Neural cell (in vitro differentiated cells): ENCODE measurements around the gene CPA2. TPM values are rescaled to one million over a fixed set of nuclear protein-coding genes. Genes with fewer than 3 reads are reported as not detected.

Experiments
- H2AFZ ChIP-seq: fragments of 200-600, 300-800 bp; sonication (generic), shearing (Covaris generic); 2 replicates; pipeline ENCODE4 v1.6.0; 2014; ENCODE audit warnings: low read depth, mild to moderate bottlenecking, antibody characterized with exemption, low read length, moderate library complexity
- H3F3A ChIP-seq: fragments of 200-600 bp; shearing (Covaris generic); 2 replicates; pipeline ENCODE4 v1.6.1; 2016; ENCODE audit warnings: mild to moderate bottlenecking, moderate library complexity, mixed read lengths, antibody characterized with exemption, low read length; ENCODE audit not compliant: insufficient read depth, poor library complexity, severe bottlenecking
- H3K27ac ChIP-seq: fragments of 200-600, 300-800 bp; sonication (generic), shearing (Covaris generic); 2 replicates; pipeline ENCODE4 v1.5.1; 2014; ENCODE audit warnings: mild to moderate bottlenecking, low read length, moderate library complexity
- H3K27me3 ChIP-seq: fragments of 300-800, 200-600 bp; sonication (generic), shearing (Covaris generic); 2 replicates; pipeline ENCODE4 v1.6.0; 2014; ENCODE audit warnings: mild to moderate bottlenecking, low read depth, low read length, moderate library complexity; ENCODE audit not compliant: insufficient read depth
- H3K36me3 ChIP-seq: fragments of 300-800, 200-600 bp; sonication (generic), shearing (Covaris generic); 2 replicates; pipeline ENCODE4 v1.5.1; 2014; ENCODE audit warnings: mild to moderate bottlenecking, antibody characterized with exemption, low read length, moderate library complexity; ENCODE audit not compliant: insufficient read depth
- H3K4me2 ChIP-seq: fragments of 300-800, 200-600 bp; sonication (generic), shearing (Covaris generic); 2 replicates; pipeline ENCODE4 v1.6.0; 2014; ENCODE audit warnings: mild to moderate bottlenecking, low read length
- H3K4me3 ChIP-seq: fragments of 300-800, 200-600 bp; sonication (generic), shearing (Covaris generic); 2 replicates; pipeline ENCODE4 v1.5.1; 2014; ENCODE audit warnings: mild to moderate bottlenecking, low read length, moderate library complexity
- H3K79me2 ChIP-seq: fragments of 200-600 bp; shearing (Covaris generic); replicated peaks from 2 replicates; pipeline ENCODE4 v1.6.0; 2014; ENCODE audit warnings: mild to moderate bottlenecking, low read length, moderate library complexity; ENCODE audit not compliant: insufficient read depth
- H3K9ac ChIP-seq: fragments of 300-800, 200-600 bp; sonication (generic), shearing (Covaris generic); 2 replicates; pipeline ENCODE4 v1.6.1; 2016; ENCODE audit warnings: mild to moderate bottlenecking, low read length, mixed read lengths
- H3K9me2 ChIP-seq: fragments of 200-600 bp; shearing (Covaris generic); 2 replicates; pipeline ENCODE4 v1.6.1; 2016; ENCODE audit warnings: mild to moderate bottlenecking, low read length, mixed read lengths; ENCODE audit not compliant: insufficient read depth
- H3K9me3 ChIP-seq: fragments of 200-600, 300-800 bp; sonication (generic), shearing (Covaris generic); 2 replicates; pipeline ENCODE4 v1.6.1; 2016; ENCODE audit warnings: mild to moderate bottlenecking, mixed run types, low read length, moderate library complexity, mixed read lengths
- H4K20me1 ChIP-seq: fragments of 200-600 bp; shearing (Covaris generic); 2 replicates; pipeline ENCODE4 v1.6.1; 2016; ENCODE audit warnings: mild to moderate bottlenecking, mixed run types; ENCODE audit not compliant: insufficient read depth
- CTCF ChIP-seq: fragments of 450-650 bp; IDR thresholded peaks from 2 replicates; pipeline ENCODE4 v1.5.1; 2014; ENCODE audit warnings: antibody characterized with exemption, mild to moderate bottlenecking, moderate library complexity; ENCODE audit not compliant: poor library complexity, severe bottlenecking
- EP300 ChIP-seq: fragments of 450-650 bp; conservative IDR thresholded peaks from 2 replicates; pipeline ENCODE4 v1.6.1; 2014; ENCODE audit warnings: antibody characterized with exemption, mild to moderate bottlenecking, moderate library complexity; ENCODE audit not compliant: poor library complexity, severe bottlenecking
- EZH2 ChIP-seq: fragments of 200-600, 300-800 bp; shearing (Covaris generic), sonication (generic); IDR thresholded peaks from 2 replicates; pipeline ENCODE4 v1.6.1; 2014; ENCODE audit warnings: antibody characterized with exemption, low read length, borderline replicate concordance, mild to moderate bottlenecking; ENCODE audit not compliant: insufficient read depth, poor library complexity, severe bottlenecking
- MXI1 ChIP-seq: fragments of 450-650 bp; conservative IDR thresholded peaks from 2 replicates; pipeline ENCODE4 v1.6.1; 2014; ENCODE audit warnings: antibody characterized with exemption, mild to moderate bottlenecking; ENCODE audit not compliant: poor library complexity, severe bottlenecking
- POLR2AphosphoS5 ChIP-seq: IDR thresholded peaks from 2 replicates; pipeline ENCODE4 v1.6.1; 2012
- RAD21 ChIP-seq: fragments of 450-650 bp; conservative IDR thresholded peaks from 2 replicates; pipeline ENCODE4 v1.6.1; 2014; ENCODE audit warnings: antibody characterized with exemption, mild to moderate bottlenecking, moderate library complexity
- REST ChIP-seq: IDR thresholded peaks from 2 replicates; pipeline ENCODE4 v1.6.1; 2012; ENCODE audit warnings: borderline replicate concordance
- SMC3 ChIP-seq: fragments of 450-650 bp; conservative IDR thresholded peaks from 2 replicates; pipeline ENCODE4 v1.6.1; 2014; ENCODE audit warnings: antibody characterized with exemption, mild to moderate bottlenecking, moderate library complexity; ENCODE audit not compliant: poor library complexity
- TAF1 ChIP-seq: IDR thresholded peaks from 2 replicates; pipeline ENCODE4 v1.6.1; 2012; ENCODE audit warnings: low read depth
- polyA plus RNA-seq: library from polyadenylated mRNA; depleted of rRNA; stranded (reverse); fragments of >200 nt; gene quantifications from 2 replicates; pipeline ENCODE4 v1.2.3, GENCODE V29; 2014

The CPA2 gene
- polyA plus RNA-seq, 1 donor from 2014 or later: 0.41 TPM

GRCh38 chr7:130303127-130303526, 36.5 kb downstream of the CPA2 start:
- no peak overlapping the region for H3K4me3 ChIP-seq
- H3F3A ChIP-seq: peaks cover 3% of the 10 kb centered on the region
- H2AFZ ChIP-seq: no peak overlapping the region
- H3K36me3 ChIP-seq: no peaks in the 10 kb centered on the region
- H3K27ac ChIP-seq: no peak overlapping the region
- H3K27me3 ChIP-seq: no peaks in the 10 kb centered on the region
- no peak overlapping the region for H3K4me2 ChIP-seq
- H3K9ac ChIP-seq: no peak overlapping the region
- no peaks in the 10 kb centered on the region for H3K9me2 ChIP-seq
- TF ChIP-seq TAF1: no peak
- no peak for TF ChIP-seq SMC3
- TF ChIP-seq REST: no peak
- TF ChIP-seq RAD21: no peak
- TF ChIP-seq MXI1: no peak
- TF ChIP-seq POLR2AphosphoS5: no peak
- TF ChIP-seq EZH2: no peak
- TF ChIP-seq CTCF: no peak
- H4K20me1 ChIP-seq: no peaks in the 10 kb centered on the region
- no peaks in the 10 kb centered on the region for H3K9me3 ChIP-seq
- H3K79me2 ChIP-seq: no peaks in the 10 kb centered on the region

- H3K27ac ChIP-seq: no peak overlapping the region
- no peak overlapping the region for H3K9ac ChIP-seq
- no peak overlapping the region for H2AFZ ChIP-seq
- no peaks in the 10 kb centered on the region for H3K36me3 ChIP-seq
- H3K27me3 ChIP-seq: no peaks in the 10 kb centered on the region
- no peaks in the 10 kb centered on the region for H3K79me2 ChIP-seq
- no peaks in the 10 kb centered on the region for H3K9me2 ChIP-seq
- peaks cover 3% of the 10 kb centered on the region for H3F3A ChIP-seq
- no peaks in the 10 kb centered on the region for H4K20me1 ChIP-seq
- no peak overlapping the region for H3K4me2 ChIP-seq
- H3K9me3 ChIP-seq: no peaks in the 10 kb centered on the region
- H3K4me3 ChIP-seq: no peak overlapping the region
- no peak for TF ChIP-seq EP300
- TF ChIP-seq EZH2: no peak
- TF ChIP-seq CTCF: no peak
These were observed 36.9 kb downstream of the CPA2 start for GRCh38 chr7:130303551-130303950.
